Subcutaneous abdominal adipose tissue (tissue), 5 donors: ENCODE results near the gene NPAT.

ENCODE experiments used
- H3K27ac ChIP-seq: one replicate; pipeline ENCODE4 v1.7.0; 2013; ENCODE audit warnings: low read depth, mild to moderate bottlenecking, inconsistent platforms, low read length, moderate library complexity
- H3K27me3 ChIP-seq, 5 donors: one replicate each; pipeline ENCODE4 v1.7.0; 2013; ENCODE audit warnings: low read length in 5 of 5, inconsistent platforms in 1 of 5; ENCODE audit not compliant: control insufficient read depth in 5 of 5, insufficient read depth in 4 of 5
- H3K36me3 ChIP-seq, 5 donors: one replicate each; pipeline ENCODE4 v1.7.0; 2013; ENCODE audit warnings: low read length in 5 of 5; ENCODE audit not compliant: control insufficient read depth in 5 of 5, insufficient read depth in 5 of 5
- H3K4me1 ChIP-seq, 5 donors: one replicate each; pipeline ENCODE4 v1.7.0; 2013; ENCODE audit warnings: low read length in 5 of 5, mild to moderate bottlenecking in 3 of 5, moderate library complexity in 1 of 5; ENCODE audit not compliant: control insufficient read depth in 5 of 5, insufficient read depth in 5 of 5
- H3K4me3 ChIP-seq, 5 donors: one replicate each; pipeline ENCODE4 v1.7.0; 2013; ENCODE audit warnings: low read length in 5 of 5, low read depth in 1 of 5
- H3K9ac ChIP-seq, 5 donors: one replicate each; pipeline ENCODE4 v1.7.0; 2013; ENCODE audit warnings: low read length in 5 of 5, mild to moderate bottlenecking in 4 of 5, moderate library complexity in 3 of 5
- H3K9me3 ChIP-seq, 5 donors: one replicate each; pipeline ENCODE4 v1.7.0; 2013; ENCODE audit warnings: low read length in 5 of 5; ENCODE audit not compliant: control insufficient read depth in 5 of 5
- donor health status: healthy.
- donor health status: healthy.
- donor health status: healthy.
- donor health status: healthy.
- donor health status: healthy.

The NPAT gene

DNA sequence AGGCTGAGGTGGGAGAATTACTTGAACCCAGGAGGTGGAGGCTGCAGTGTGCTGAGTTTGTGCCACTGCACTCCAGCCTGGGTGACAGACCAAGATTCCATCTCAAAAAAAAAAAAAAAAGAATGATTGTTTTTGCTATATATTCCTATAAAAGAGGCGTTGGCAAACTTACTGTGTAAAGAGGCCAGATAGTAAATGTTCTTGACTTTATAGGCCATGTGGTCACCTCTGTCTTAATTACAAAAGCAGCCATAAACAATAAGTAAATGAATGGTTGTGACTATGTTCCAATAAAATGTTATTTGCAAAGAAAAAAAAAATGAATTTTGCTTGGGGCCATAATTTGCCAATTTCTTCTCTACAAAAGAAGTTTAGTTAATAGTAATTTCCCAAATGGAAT, 12.8 kb upstream of the NPAT start:
- Histone ChIP-seq H3K27ac (no peak overlapping the region), H3K4me1 (peaks cover 0 to 14% (median 0%) of the 10 kb centered on the region in 5 donors), H3K36me3 (peaks cover 12 to 46% (median 33%) of the 10 kb centered on the region in 5 donors), H3K9ac (no peak overlapping the region), H3K9me3 (no peaks in the 10 kb centered on the region), H3K27me3 (no peaks in the 10 kb centered on the region), H3K4me3 (no peak overlapping the region)

DNA sequence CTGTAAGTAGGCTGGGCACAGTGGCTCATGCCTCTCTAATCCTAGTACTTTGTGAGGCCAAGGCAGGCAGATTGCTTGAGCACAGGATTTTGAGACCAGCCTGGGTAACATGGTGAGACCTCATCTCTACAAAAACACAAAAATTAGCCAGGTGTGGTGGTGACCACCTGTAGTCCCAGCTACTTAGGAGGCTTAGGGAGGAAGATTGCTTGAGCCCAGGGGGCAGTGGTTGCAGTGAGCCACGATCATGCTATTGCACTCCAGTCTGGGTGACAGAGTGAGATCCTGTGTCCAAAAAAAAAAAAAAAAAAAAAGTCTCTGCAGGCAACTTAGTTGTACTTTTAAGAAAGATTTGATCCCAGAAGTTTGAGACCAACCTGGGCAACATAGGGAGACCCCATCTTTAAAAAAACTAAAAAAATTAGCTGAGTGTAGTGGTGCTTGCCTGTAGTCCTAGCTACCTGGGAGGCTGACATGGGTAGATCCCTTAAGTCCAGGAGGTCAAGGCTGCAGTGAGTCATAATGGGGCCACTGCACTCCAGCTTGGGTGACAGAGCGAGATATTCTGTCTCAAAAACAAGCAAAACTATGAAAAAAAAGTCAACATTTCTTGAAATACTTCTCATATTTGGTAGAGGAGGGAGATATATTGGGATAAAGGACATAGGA, 11.0 kb upstream of the NPAT start:
- H3K27me3 ChIP-seq: no peaks in the 10 kb centered on the region
- no peak overlapping the region for H3K9ac ChIP-seq
- H3K4me1 ChIP-seq: peaks cover 0 to 14% (median 0%) of the 10 kb centered on the region in 5 donors
- H3K36me3 ChIP-seq: peaks cover 21 to 49% (median 33%) of the 10 kb centered on the region in 5 donors
- no peaks in the 10 kb centered on the region for H3K9me3 ChIP-seq
- H3K4me3 ChIP-seq: no peak overlapping the region
- no peak overlapping the region for H3K27ac ChIP-seq

DNA sequence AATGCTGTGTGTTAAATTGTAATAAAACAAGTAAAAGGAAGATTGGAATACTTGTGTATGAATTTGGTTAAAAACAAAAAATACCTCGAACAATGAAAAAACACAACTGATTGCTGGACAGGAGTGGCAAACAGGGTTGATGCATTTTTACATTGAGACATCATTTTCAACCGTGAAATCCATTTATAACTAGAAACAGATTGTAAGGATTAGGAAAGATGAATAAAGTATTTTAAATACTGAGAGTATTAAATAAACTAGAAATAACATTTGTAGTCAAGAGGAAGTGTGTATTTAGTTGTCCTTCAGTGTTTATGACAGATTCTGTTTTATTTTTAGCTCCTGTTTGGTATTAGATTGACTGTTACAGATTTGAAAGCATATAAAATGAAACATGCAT, 5.8 kb upstream of the NPAT start:
- H3K27ac ChIP-seq: no peak overlapping the region
- H3K27me3 ChIP-seq: no peaks in the 10 kb centered on the region
- peaks cover 6 to 17% (median 14%) of the 10 kb centered on the region in 5 donors for H3K4me1 ChIP-seq

DNA sequence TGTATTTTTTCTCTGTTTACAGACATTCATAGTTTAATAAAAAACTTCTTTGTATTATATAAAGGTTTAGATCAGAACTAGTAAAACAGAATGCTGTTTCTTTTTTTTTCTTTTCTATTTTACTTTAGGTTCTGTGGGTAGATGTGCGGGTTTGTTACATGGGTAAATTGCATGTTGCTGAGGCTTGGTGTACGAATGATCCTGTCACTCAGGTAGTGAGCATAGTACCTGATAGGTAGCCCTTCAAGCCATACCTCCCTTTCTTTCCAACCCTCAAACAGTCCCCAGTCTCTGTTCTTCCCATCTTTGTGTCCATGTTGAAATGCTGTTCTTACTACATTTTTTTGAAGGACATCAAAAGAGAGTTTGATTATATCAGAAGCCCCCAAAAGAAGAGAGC, 3.6 kb upstream of the NPAT start:
- H3K4me3 ChIP-seq: no peak overlapping the region
- no peaks in the 10 kb centered on the region for H3K9me3 ChIP-seq
- H3K27me3 ChIP-seq: no peaks in the 10 kb centered on the region
- peaks cover 6 to 30% (median 29%) of the 10 kb centered on the region in 5 donors for H3K4me1 ChIP-seq
- no peak overlapping the region for H3K27ac ChIP-seq
- no peak overlapping the region for H3K9ac ChIP-seq
- peaks cover 13 to 25% (median 14%) of the 10 kb centered on the region in 5 donors for H3K36me3 ChIP-seq

More for the DNA sequence above, 5.8 kb upstream of the NPAT start:
- no peaks in the 10 kb centered on the region for H3K9me3 ChIP-seq
- no peak overlapping the region for H3K4me3 ChIP-seq
- no peak overlapping the region for H3K9ac ChIP-seq
- H3K36me3 ChIP-seq: peaks cover 13 to 39% (median 20%) of the 10 kb centered on the region in 5 donors

DNA sequence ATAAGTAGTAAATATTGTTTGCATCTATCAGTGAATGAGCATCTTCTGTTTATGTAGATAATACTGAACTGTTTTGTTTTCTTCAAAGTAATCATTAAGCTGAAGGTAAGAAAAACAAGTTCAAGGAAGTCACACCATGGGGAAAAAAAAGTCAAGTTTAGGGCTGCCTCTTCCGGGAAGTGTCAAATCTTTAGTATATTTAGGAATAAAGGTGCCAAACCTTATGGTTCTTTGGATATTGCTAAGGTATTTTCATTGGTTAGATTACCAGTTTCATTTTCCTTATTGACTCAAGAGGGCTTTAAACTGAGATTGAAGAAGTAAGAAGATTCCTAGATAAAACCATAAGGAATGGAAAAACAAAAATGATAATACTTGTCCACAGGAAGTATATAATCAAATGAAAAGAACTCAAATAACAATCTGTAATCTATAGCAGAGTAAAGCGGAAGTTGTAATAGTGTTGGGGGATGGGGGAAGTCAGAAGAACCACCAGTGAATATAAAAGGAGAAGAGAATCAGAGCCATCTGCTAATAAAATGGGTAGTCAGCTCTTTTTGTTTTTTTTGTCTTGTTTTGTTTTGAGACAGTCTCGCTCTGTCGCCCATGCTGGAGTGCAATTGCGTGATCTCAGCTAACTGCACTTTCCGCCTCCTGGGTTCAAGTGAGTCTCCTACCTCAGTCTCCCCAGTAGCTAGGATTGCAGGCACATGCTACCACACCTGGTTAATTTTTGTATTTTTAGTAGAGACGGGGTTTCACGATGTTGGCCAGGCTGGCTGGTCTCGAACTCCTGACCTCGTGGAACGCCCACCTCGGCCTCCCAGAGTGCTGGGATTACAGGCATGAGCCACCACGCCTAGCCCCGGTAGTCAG, 2.7 kb upstream of the NPAT start:
- peaks cover 6 to 35% (median 34%) of the 10 kb centered on the region in 5 donors for H3K4me1 ChIP-seq
- peak overlapping the region; percentile 92 for H3K27ac ChIP-seq
- H3K36me3 ChIP-seq: peaks cover 12 to 18% (median 13%) of the 10 kb centered on the region in 5 donors
- H3K27me3 ChIP-seq: no peaks in the 10 kb centered on the region
- peak overlapping the region in 2 of 5 donors; percentile 20 to 43 for H3K9ac ChIP-seq
- H3K9me3 ChIP-seq: no peaks in the 10 kb centered on the region
- peak overlapping the region in 4 of 5 donors; percentile 23 to 98 (median 66) for H3K4me3 ChIP-seq

DNA sequence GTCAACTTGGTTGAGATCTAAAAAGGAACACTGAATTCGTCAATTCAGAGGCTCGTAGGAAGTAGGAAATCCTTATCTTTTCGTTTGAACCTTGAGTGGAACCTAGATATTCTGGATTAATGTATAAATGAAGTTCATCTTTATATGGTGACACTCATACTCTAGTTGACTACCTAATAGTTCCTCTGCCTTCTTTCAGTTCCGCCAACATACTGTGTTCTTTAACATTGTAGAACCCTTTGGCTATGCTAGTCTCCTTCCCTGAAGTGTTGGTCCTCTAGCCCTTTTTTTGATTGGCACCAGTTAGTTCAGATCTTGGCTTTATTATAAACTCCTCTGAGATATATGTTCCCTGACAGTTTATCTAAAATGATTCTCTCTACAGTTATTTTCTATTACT, 1.9 kb upstream of the NPAT start:
- peak overlapping the region; percentile 92 for H3K27ac ChIP-seq
- no peaks in the 10 kb centered on the region for H3K9me3 ChIP-seq
- H3K9ac ChIP-seq: peak overlapping the region in 2 of 5 donors; percentile 43 to 84

DNA sequence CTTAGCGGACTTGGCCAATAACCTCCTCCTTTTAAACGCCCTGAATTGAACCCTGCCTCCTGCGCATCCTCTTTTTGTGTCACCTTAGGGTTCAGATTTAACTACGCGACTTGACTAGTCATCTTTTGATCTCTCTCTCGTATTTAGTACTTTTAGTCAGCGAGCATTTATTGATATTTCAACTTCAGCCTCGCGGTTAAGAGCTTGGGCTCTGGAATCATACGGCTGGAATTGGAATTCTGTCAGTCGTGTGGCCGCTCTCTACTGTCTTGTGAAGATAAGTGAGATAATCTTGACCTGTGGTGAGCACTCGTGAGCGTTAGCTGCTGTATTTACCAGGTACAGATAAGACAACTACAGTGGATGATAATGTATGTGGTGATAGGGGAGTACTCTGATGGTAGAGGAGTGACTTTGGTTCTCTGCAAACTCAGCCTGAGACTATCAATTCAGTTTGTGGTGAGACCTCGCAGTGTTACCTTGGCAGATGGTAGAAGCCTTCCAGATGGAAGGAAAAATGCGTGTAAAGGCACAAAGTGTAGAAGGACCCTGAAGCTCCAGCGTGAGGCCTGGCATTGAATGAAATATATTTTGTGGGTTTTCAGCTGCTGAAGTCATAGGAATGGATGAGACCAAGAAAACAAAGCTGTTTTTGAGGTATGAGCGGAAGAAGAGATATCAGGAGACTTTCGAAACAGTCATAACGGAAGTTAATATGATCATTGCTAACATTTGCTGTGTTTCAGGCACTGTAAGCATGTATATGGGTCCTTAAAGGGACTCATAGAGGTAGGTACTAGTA, 1.1 kb upstream of the NPAT start:
- Histone ChIP-seq H3K9me3 (no peaks in the 10 kb centered on the region), H3K4me1 (peaks cover 6 to 38% (median 35%) of the 10 kb centered on the region in 5 donors), H3K4me3 (peak overlapping the region; percentile 94 to 100 (median 95)), H3K27me3 (no peaks in the 10 kb centered on the region), H3K27ac (peak overlapping the region; percentile 92), H3K36me3 (peaks cover 2 to 9% (median 5%) of the 10 kb centered on the region in 5 donors), H3K9ac (peak overlapping the region; percentile 61 to 93 (median 84))

More for the DNA sequence above, 1.9 kb upstream of the NPAT start:
- Histone ChIP-seq H3K27me3 (no peaks in the 10 kb centered on the region), H3K4me1 (peaks cover 6 to 38% (median 35%) of the 10 kb centered on the region in 5 donors), H3K4me3 (peak overlapping the region; percentile 94 to 100 (median 95)), H3K36me3 (peaks cover 6 to 12% (median 9%) of the 10 kb centered on the region in 5 donors)

DNA sequence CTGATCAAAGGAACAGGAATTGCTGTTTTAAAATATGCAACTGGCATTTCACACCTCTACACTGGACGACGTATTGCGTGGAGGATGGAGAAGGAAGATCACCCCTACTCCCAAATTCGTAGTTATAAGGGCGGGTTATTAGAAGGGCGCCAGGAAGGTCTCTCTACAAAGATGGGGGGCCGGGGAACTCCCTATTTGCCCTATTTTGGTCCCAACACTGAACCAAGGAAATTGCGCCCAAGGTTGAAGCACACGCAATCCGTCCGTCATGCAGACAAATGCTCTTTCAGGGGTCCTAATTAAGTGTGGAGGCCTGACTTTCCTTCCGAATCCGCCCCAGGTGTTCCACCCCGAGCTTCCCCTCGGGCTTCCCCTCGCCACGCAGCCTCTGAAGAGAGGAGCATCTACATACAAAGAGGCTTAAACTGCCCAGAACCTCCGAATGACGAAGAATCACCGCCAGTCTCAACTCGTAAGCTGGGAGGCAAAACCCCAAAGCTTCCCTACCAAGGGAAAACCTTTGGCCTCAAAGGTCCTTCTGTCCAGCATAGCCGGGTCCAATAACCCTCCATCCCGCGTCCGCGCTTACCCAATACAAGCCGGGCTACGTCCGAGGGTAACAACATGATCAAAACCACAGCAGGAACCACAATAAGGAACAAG, 396 bp downstream of the NPAT start:
- peak overlapping the region; percentile 71 to 100 (median 98) for H3K4me3 ChIP-seq
- H3K36me3 ChIP-seq: peaks cover 0 to 4% (median 0%) of the 10 kb centered on the region in 5 donors
- H3K27ac ChIP-seq: peak overlapping the region; percentile 90
- no peaks in the 10 kb centered on the region for H3K27me3 ChIP-seq
- H3K9me3 ChIP-seq: no peaks in the 10 kb centered on the region
- peak overlapping the region; percentile 74 to 96 (median 90) for H3K9ac ChIP-seq
- peaks cover 6 to 38% (median 35%) of the 10 kb centered on the region in 5 donors for H3K4me1 ChIP-seq

DNA sequence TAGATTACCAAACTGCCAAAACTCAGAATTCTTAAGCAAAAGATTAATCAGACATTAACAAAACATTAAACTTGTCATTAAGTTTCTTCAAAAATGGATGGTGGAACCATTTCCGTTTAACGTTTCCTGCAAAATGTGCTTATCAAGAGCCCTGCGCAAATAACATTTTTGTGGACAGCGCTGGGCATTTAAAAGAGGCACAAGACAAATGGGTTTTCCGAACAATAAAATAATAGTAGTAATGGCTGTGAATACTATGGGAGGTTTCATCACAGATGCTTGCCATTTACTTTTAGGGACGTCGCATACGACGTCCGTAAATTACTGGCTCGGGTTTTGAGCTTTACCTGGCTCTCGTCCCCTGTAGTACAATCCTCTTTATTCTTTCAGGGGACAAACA, 1.1 kb downstream of the NPAT start:
- H3K27ac ChIP-seq: peak overlapping the region; percentile 90
- peak overlapping the region; percentile 71 to 100 (median 98) for H3K4me3 ChIP-seq
- peak overlapping the region; percentile 74 to 96 (median 90) for H3K9ac ChIP-seq
- H3K27me3 ChIP-seq: no peaks in the 10 kb centered on the region
- peaks cover 6 to 38% (median 35%) of the 10 kb centered on the region in 5 donors for H3K4me1 ChIP-seq
- H3K36me3 ChIP-seq: peaks cover 0 to 4% (median 0%) of the 10 kb centered on the region in 5 donors
- no peaks in the 10 kb centered on the region for H3K9me3 ChIP-seq
